ENCODE results near the gene RFX7. TPM values are rescaled to one million over a fixed set of nuclear protein-coding genes. Genes with fewer than 3 reads are reported as not detected.

Gene RFX7
- total and polyA plus RNA-seq, 2 donors (not counting 1 experiment from before 2014, with no cell fraction given) = 6.6 to 44.8 TPM

DNA sequence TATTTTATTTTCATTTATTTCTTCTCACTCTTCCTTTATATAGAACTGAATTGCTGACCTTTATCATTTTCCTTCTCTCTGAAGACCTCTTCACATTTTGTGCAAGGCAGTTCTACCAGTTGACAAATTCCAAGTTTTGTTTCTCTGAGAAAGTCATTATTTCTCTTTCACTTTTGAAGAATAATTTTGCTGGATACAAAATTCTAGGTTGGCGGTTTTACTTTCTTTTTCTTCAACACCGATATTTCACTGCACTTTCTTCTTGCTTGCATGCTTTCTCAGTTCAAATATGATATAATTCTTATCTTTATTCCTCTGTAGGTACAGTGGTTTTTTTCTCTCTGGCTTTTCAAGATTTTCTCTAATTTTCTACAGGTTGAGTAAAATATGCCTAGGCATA is 15.9 kb downstream of the RFX7 start:
- H3K27ac Mint-ChIP-seq = no peak overlapping the region

GRCh38 chr15:56227306-56227705 is 16.4 kb downstream of the RFX7 start:
- no peak for TF ChIP-seq EZH2 (IDR thresholded peaks at IDR 0.05; ENCODE audit: borderline replicate concordance, insufficient read depth, low read depth, low read length, poor library complexity, severe bottlenecking)
- TF ChIP-seq, protein P1, sequence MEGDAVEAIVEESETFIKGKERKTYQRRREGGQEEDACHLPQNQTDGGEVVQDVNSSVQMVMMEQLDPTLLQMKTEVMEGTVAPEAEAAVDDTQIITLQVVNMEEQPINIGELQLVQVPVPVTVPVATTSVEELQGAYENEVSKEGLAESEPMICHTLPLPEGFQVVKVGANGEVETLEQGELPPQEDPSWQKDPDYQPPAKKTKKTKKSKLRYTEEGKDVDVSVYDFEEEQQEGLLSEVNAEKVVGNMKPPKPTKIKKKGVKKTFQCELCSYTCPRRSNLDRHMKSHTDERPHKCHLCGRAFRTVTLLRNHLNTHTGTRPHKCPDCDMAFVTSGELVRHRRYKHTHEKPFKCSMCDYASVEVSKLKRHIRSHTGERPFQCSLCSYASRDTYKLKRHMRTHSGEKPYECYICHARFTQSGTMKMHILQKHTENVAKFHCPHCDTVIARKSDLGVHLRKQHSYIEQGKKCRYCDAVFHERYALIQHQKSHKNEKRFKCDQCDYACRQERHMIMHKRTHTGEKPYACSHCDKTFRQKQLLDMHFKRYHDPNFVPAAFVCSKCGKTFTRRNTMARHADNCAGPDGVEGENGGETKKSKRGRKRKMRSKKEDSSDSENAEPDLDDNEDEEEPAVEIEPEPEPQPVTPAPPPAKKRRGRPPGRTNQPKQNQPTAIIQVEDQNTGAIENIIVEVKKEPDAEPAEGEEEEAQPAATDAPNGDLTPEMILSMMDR (IDR thresholded peaks at IDR 0.05) = no peak
- peaks cover 14% of the 10 kb centered on the region for H3K9me3 Mint-ChIP-seq (ENCODE audit: insufficient read depth)
- Histone ChIP-seq H3K9me3 (ENCODE audit: control extremely low read depth in 1 of 3, control insufficient read depth in 2 of 3, insufficient read depth in 1 of 3, low read length in 2 of 3) (peaks cover 20 to 49% (median 26%) of the 10 kb centered on the region in 3 donors), H3K27me3 (replicated peaks in 1 of 4; ENCODE audit: control extremely low read depth in 1 of 4, control insufficient read depth in 3 of 4, insufficient read depth in 4 of 4, low read length in 3 of 4) (no peaks in the 10 kb centered on the region), H3K36me3 (replicated peaks in 1 of 2; ENCODE audit: control extremely low read depth in 1 of 2, control insufficient read depth in 1 of 2, extremely low read depth in 1 of 2, insufficient read depth in 2 of 2, low read length in 1 of 2) (peaks cover 6 to 9% of the 10 kb centered on the region in 2 experiments), H3K9ac (ENCODE audit: low read length) (no peak overlapping the region), H3K27ac (ENCODE audit: low read length in 2 of 2) (no peak overlapping the region), H2AFZ (ENCODE audit: insufficient read depth, low read depth, low read length, poor library complexity, severe bottlenecking) (no peak overlapping the region), H3K79me2 (ENCODE audit: control insufficient read depth, insufficient read depth, low read length) (peaks cover 73% of the 10 kb centered on the region), H4K20me1 (ENCODE audit: control insufficient read depth, insufficient read depth, low read length, poor library complexity, severe bottlenecking) (no peaks in the 10 kb centered on the region), H3K4me2 (replicated peaks; ENCODE audit: low read depth, low read length, poor library complexity, severe bottlenecking) (no peak overlapping the region), H3K4me3 (ENCODE audit: control extremely low read depth in 1 of 5, extremely low read depth in 1 of 5, insufficient read depth in 1 of 5, low read depth in 2 of 5, low read length in 4 of 5) (no peak overlapping the region), H3K4me1 (ENCODE audit: control insufficient read depth in 2 of 2, insufficient read depth in 2 of 2, low read length in 2 of 2) (no peaks in the 10 kb centered on the region)
- H3K27ac Mint-ChIP-seq = no peak overlapping the region
- intact Hi-C loops (cut with micrococcal nuclease) = no loop called here
- no peaks in the 10 kb centered on the region for H3K27me3 Mint-ChIP-seq
- no peak for DNase-seq
- no peak overlapping the region for H3K4me3 Mint-ChIP-seq
- peaks cover 5% of the 10 kb centered on the region for H3K4me1 Mint-ChIP-seq
- no peak for ATAC-seq (ENCODE audit: low read depth)
- ChIA-PET POLR2A (no interaction called here), CTCF (no interaction called here)
- WGBS (ENCODE audit: insufficient coverage) = 90% methylated on average over 2 of the region's 3 CpGs

More for the DNA sequence above, 15.9 kb downstream of the RFX7 start:
- Histone ChIP-seq H3K36me3 (replicated peaks in 1 of 2; ENCODE audit: control extremely low read depth in 1 of 2, control insufficient read depth in 1 of 2, extremely low read depth in 1 of 2, insufficient read depth in 2 of 2, low read length in 1 of 2) (peaks cover 6 to 9% of the 10 kb centered on the region in 2 experiments), H3K9me3 (ENCODE audit: control extremely low read depth in 1 of 3, control insufficient read depth in 2 of 3, insufficient read depth in 1 of 3, low read length in 2 of 3) (peaks cover 21 to 49% (median 24%) of the 10 kb centered on the region in 3 donors), H3K27me3 (replicated peaks in 1 of 4; ENCODE audit: control extremely low read depth in 1 of 4, control insufficient read depth in 3 of 4, insufficient read depth in 4 of 4, low read length in 3 of 4) (no peaks in the 10 kb centered on the region), H3K27ac (ENCODE audit: low read length in 2 of 2) (no peak overlapping the region), H3K4me1 (ENCODE audit: control insufficient read depth in 2 of 2, insufficient read depth in 2 of 2, low read length in 2 of 2) (no peaks in the 10 kb centered on the region), H2AFZ (ENCODE audit: insufficient read depth, low read depth, low read length, poor library complexity, severe bottlenecking) (no peak overlapping the region), H3K9ac (ENCODE audit: low read length) (no peak overlapping the region), H3K79me2 (ENCODE audit: control insufficient read depth, insufficient read depth, low read length) (peaks cover 68% of the 10 kb centered on the region), H4K20me1 (ENCODE audit: control insufficient read depth, insufficient read depth, low read length, poor library complexity, severe bottlenecking) (no peaks in the 10 kb centered on the region), H3K4me2 (replicated peaks; ENCODE audit: low read depth, low read length, poor library complexity, severe bottlenecking) (no peak overlapping the region), H3K4me3 (ENCODE audit: control extremely low read depth in 1 of 5, extremely low read depth in 1 of 5, insufficient read depth in 1 of 5, low read depth in 2 of 5, low read length in 4 of 5) (no peak overlapping the region)
- no peak for TF ChIP-seq EZH2 (IDR thresholded peaks at IDR 0.05; ENCODE audit: borderline replicate concordance, insufficient read depth, low read depth, low read length, poor library complexity, severe bottlenecking)
- TF ChIP-seq, protein P1 (IDR thresholded peaks at IDR 0.05) = no peak
- ChIA-PET POLR2A (no interaction called here), CTCF (no interaction called here)
- WGBS (ENCODE audit: insufficient coverage) = no CpG with 5 or more reads among the region's 2 CpGs
- H3K27me3 Mint-ChIP-seq = no peaks in the 10 kb centered on the region
- H3K9me3 Mint-ChIP-seq (ENCODE audit: insufficient read depth) = peaks cover 12% of the 10 kb centered on the region
- ATAC-seq (ENCODE audit: low read depth) = no peak
- DNase-seq = no peak
- peaks cover 5% of the 10 kb centered on the region for H3K4me1 Mint-ChIP-seq
- no peak overlapping the region for H3K4me3 Mint-ChIP-seq
- intact Hi-C loops (cut with micrococcal nuclease) = no loop called here
